ENCODE results near the gene CNTD1.

GRCh38 chr17:42796066-42796758 is 2.4 kb upstream of the CNTD1 start:
- TF ChIP-seq CTCF (IDR thresholded peaks at IDR 0.05; ENCODE audit: low read depth, low read length) (no peak), EZH2phosphoT487 (IDR thresholded peaks at IDR 0.05; ENCODE audit: low read depth) (no peak)
